HG03558 (cell line): ENCODE measurements around the gene IL2RA.
A peak's percentile ranks its signal among the peaks of the same experiment; 100 is the strongest.

ENCODE experiments used
- ATAC-seq: cut with Tn5 transposase; IDR thresholded peaks from one replicate; pipeline ENCODE4 v1.9.1; 2021; ENCODE audit warnings: moderate number of reproducible peaks; ENCODE audit not compliant: unreplicated experiment; ENCODE audit errors: extremely low read depth

The IL2RA gene

GRCh38 chr10:5992398-5992797 lies 69.8 kb downstream of the IL2RA start:
- no peak for ATAC-seq

- ATAC-seq: no peak
These were observed 70.5 kb downstream of the IL2RA start for GRCh38 chr10:5991708-5992107.

- ATAC-seq: no peak
These were observed 72.4 kb downstream of the IL2RA start for GRCh38 chr10:5989756-5990155.

GRCh38 chr10:5988336-5988920 lies 73.7 kb downstream of the IL2RA start:
- ATAC-seq: no peak

GRCh38 chr10:5987747-5988146 lies 74.4 kb downstream of the IL2RA start:
- no peak for ATAC-seq

- no peak for ATAC-seq
These were observed 77.1 kb downstream of the IL2RA start for GRCh38 chr10:5985029-5985428.

- no peak for ATAC-seq
These were observed 78.4 kb downstream of the IL2RA start for GRCh38 chr10:5983774-5984173.

GRCh38 chr10:5981529-5981928 lies 80.6 kb downstream of the IL2RA start:
- ATAC-seq: no peak

GRCh38 chr10:5978230-5978489 lies 84.0 kb downstream of the IL2RA start:
- ATAC-seq: no peak

- no peak for ATAC-seq
These were observed 84.5 kb downstream of the IL2RA start, which contains the start of gene IL15RA for GRCh38 chr10:5977471-5978229. Gene IL15RA, minus strand, starts transcription at chr10:5977543. Its CDS starts 51 bp downstream, at chr10:5977492.

GRCh38 chr10:5976512-5977470 lies 85.4 kb downstream of the IL2RA start:
- no peak for ATAC-seq

GRCh38 chr10:5975641-5976473 lies 86.3 kb downstream of the IL2RA start:
- ATAC-seq: peak; percentile 58

GRCh38 chr10:5973069-5973468 lies 89.1 kb downstream of the IL2RA start:
- ATAC-seq: no peak

- no peak for ATAC-seq
These were observed 90.3 kb downstream of the IL2RA start for GRCh38 chr10:5971886-5972285.

- no peak for ATAC-seq
These were observed 90.8 kb downstream of the IL2RA start for GRCh38 chr10:5971315-5971832.

- ATAC-seq: no peak
These were observed 91.6 kb downstream of the IL2RA start for GRCh38 chr10:5970527-5970926.

- ATAC-seq: no peak
These were observed 92.1 kb downstream of the IL2RA start for GRCh38 chr10:5970066-5970465.

GRCh38 chr10:5968681-5969453 lies 93.3 kb downstream of the IL2RA start:
- no peak for ATAC-seq

GRCh38 chr10:5968037-5968680 lies 94.0 kb downstream of the IL2RA start:
- no peak for ATAC-seq
